Measurements from ENCODE around the gene TTC21B. TPM values are rescaled to one million over a fixed set of nuclear protein-coding genes. Genes with fewer than 3 reads are reported as not detected.
A peak's percentile ranks its signal among the peaks of the same experiment; 100 is the strongest.
"Not testable (repeated sequence)": the region's sequence is repeated elsewhere in the genome, so short reads cannot be mapped to it uniquely, and the experiment has no call there.

Gene TTC21B
- total RNA-seq: 10 to 100 TPM; 29.1 to 45.7 (median 32.9) TPM

DNA sequence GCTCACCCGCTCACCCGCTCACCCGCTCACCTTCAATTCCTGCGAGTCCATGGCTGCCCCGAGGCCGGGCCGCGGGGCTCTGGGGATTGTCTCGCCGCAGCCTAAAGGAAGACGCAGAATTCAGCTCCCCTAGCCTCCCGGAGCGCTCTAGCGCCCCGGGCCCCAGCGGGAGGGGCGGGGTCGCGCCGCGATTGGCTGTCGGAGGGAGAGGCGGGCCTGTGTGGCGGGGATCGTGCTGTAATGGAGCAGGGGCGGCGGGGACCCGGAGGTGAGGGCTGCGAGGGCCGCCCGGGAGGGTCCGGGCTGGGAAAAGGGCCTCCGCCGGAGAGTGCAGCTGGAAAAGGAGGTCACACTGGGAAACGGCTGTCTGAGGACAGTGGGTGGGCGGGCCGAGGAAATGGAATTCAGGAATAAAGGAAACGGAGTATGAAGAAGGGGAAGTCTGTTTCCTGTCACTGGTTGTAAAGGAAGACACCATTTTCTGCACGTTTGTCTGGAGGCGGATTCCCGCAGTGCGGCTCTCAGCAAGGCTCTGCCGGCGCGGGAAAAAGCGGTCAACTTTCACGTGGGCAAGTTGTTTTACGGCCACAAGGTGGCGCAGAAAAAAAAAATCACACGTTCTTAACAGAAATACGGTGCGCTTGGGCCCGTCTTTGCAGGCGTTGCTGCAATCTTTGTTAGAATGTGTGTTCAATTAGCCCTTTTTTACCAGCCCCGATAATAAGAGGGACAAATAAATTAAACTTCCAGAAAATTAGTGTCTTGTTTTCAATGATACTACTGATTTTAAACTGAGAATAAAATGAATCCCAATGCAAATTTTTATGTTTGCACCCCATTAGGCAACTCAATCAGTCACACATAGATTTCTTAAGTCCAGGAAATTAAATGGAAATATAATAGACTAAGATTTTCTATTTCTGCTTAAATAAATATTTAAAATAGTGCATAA, at the start of gene TTC21B:
Gene TTC21B (minus strand): TSS at position 122 of the 952 bp plus-strand sequence. CDS start 71 bp downstream, at position 51.
- 0 to 1% methylated on average over 30 to 34 of the region's 55 CpGs for WGBS, 2 donors

DNA sequence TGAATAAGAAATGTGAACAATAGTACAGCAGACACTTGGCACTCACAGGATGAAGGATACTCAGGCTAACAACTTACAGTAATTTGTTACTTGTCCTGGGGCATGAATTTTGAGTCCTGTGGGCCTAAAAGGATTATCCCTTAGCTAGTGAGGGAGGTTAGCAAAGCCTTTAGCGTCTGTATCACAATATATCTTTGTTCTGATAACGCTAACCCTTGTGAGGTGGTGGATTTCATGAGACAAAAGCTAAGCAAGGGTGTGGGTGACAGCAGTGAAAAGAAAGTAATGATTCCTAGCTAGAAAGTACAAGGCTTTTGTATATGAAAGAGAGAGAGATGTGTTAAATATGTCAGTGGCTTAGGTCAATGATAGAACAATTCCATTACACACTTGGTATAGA, 46.8 kb upstream of the TTC21B start:
- Histone ChIP-seq H3K4me1 (no peaks in the 10 kb centered on the region), H3K36me3 (no peaks in the 10 kb centered on the region), H3K27me3 (no peaks in the 10 kb centered on the region), H3K4me3 (replicated peaks in 1 of 3) (no peak overlapping the region), H3K27ac (no peak overlapping the region), H3K9me3 (no peaks in the 10 kb centered on the region)
- no peak for TF ChIP-seq CTCF (IDR thresholded peaks at IDR 0.05)
- no peak for TF ChIP-seq POLR2A (IDR thresholded peaks at IDR 0.05)
- intact Hi-C loops (cut with DNase I): no loop called here
- 69 to 73% methylated on average over 2 of the region's 2 CpGs for WGBS, 2 donors
- no peak for DNase-seq

More for the DNA sequence above, at the start of gene TTC21B:
- intact Hi-C loops (cut with DNase I): loop anchor here (10.0 kb wide), 1 partner anchor 171 kb away; the partner anchor contains the start of gene SCN1A
- Histone ChIP-seq H3K27me3 (no peaks in the 10 kb centered on the region), H3K4me1 (peaks cover 15 to 17% of the 10 kb centered on the region in 2 donors), H3K36me3 (no peaks in the 10 kb centered on the region), H3K27ac (peak within 1 kb of the TSS; percentile 65 to 87 (median 72)), H3K9me3 (no peaks in the 10 kb centered on the region), H3K4me3 (replicated peaks in 1 of 3) (peak within 1 kb of the TSS; percentile 42 to 56 (median 55))
- DNase-seq: peak; percentile 95 to 97
- TF ChIP-seq POLR2A (IDR thresholded peaks at IDR 0.05) (peak in 1 of 2 donors; percentile 86), CTCF (IDR thresholded peaks at IDR 0.05) (peak; percentile 57 to 92 (median 70))

GRCh38 chr2:165990846-165991245, 37.3 kb upstream of the TTC21B start:
- intact Hi-C loops (cut with DNase I): no loop called here
- Histone ChIP-seq H3K36me3 (no peaks in the 10 kb centered on the region), H3K4me3 (replicated peaks in 1 of 3) (no peak overlapping the region), H3K27ac (no peak overlapping the region), H3K9me3 (no peaks in the 10 kb centered on the region), H3K27me3 (no peaks in the 10 kb centered on the region), H3K4me1 (no peaks in the 10 kb centered on the region)
- TF ChIP-seq POLR2A (IDR thresholded peaks at IDR 0.05) (no peak), CTCF (IDR thresholded peaks at IDR 0.05) (no peak)
- no peak for DNase-seq

GRCh38 chr2:165989851-165990250, 36.3 kb upstream of the TTC21B start:
- Histone ChIP-seq H3K27ac (no peak overlapping the region), H3K36me3 (no peaks in the 10 kb centered on the region), H3K4me3 (replicated peaks in 1 of 3) (no peak overlapping the region), H3K9me3 (no peaks in the 10 kb centered on the region), H3K4me1 (no peaks in the 10 kb centered on the region), H3K27me3 (no peaks in the 10 kb centered on the region)
- no peak for TF ChIP-seq POLR2A (IDR thresholded peaks at IDR 0.05)
- no peak for TF ChIP-seq CTCF (IDR thresholded peaks at IDR 0.05)
- intact Hi-C loops (cut with DNase I): no loop called here
- DNase-seq: no peak
- WGBS, 2 donors: 35% methylated on average over 1 of the region's 1 CpG

DNA sequence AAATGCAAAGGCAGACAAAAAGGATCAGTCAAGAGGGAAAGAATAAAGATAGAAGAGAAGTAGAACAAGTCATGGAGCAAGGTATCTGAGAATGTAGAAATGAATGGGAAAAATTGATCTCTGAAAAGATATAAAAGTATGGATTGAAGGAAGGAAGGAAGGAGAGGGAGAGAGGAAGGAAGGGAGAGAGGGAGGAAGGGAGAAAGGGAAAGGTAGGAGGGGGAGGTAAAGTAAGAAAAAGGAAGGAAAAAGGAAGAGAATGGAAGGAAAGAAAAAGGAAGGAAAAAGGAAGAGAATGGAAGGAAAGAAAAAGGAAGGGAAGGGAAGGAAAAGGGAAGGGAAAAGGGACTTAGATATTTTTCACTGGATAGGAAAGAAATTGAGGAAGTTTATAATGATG, 31.5 kb upstream of the TTC21B start:
- Histone ChIP-seq H3K27me3 (no peaks in the 10 kb centered on the region), H3K36me3 (no peaks in the 10 kb centered on the region), H3K9me3 (no peaks in the 10 kb centered on the region), H3K4me3 (replicated peaks in 1 of 3) (no peak overlapping the region), H3K4me1 (no peaks in the 10 kb centered on the region), H3K27ac (no peak overlapping the region)
- intact Hi-C loops (cut with DNase I): no loop called here
- no peak for DNase-seq
- TF ChIP-seq CTCF (IDR thresholded peaks at IDR 0.05) (no peak), POLR2A (IDR thresholded peaks at IDR 0.05) (no peak)

DNA sequence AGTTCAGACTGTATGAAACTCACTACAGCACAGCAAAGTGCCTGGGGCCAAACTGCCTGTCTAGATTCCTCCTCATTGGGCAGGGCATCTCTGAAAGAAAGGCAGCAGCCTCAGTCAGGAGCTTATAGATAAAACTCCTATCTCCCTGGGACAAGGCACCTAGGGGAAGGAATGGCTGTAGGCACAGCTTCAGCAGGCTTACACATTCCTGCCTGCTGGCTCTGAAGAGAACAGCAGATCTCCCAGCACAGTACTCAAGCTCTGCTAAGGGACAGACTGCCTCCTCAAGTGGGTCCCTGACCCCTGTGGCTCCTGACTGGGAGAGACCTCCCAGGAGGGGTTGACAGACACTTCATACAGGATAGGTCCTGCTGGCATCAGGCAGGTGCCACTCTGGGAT, 18.6 kb upstream of the TTC21B start:
- H3K36me3 ChIP-seq; H3K27ac ChIP-seq; H3K9me3 ChIP-seq; H3K4me3 ChIP-seq (replicated peaks in 1 of 3); intact Hi-C loops (cut with DNase I); H3K4me1 ChIP-seq; H3K27me3 ChIP-seq; DNase-seq: not testable (repeated sequence)

All from thyroid gland (tissue), 4 donors.